Glomerular endothelial cell (primary cell): Measurements from ENCODE around the gene KCNG4. TPM values are rescaled to one million over a fixed set of nuclear protein-coding genes. Genes with fewer than 3 reads are reported as not detected.

Source experiments
- total RNA-seq: library from RNA; depleted of rRNA; stranded (reverse); fragments of >200 nt; gene quantifications from 2 replicates; pipeline ENCODE4 v1.2.3, GENCODE V29; 2015

The KCNG4 gene
- total RNA-seq, 1 donor from 2014 or later = not detected

Other genes with a start within 250 kb of the KCNG4 start
- not detected in 2 replicates for gene SLC38A8, start 197.2 kb downstream of the KCNG4 start, total RNA-seq
- 107 and 122 TPM in 2 replicates for gene MBTPS1, start 123.1 kb downstream of the KCNG4 start, total RNA-seq
- 19.1 and 23.7 TPM in 2 replicates for gene HSDL1, start 94.8 kb downstream of the KCNG4 start, total RNA-seq
- gene DNAAF1, start 94.7 kb downstream of the KCNG4 start, total RNA-seq = not detected in 2 replicates
- 21.3 and 62.0 TPM in 2 replicates for gene TAF1C, start 53.0 kb downstream of the KCNG4 start, total RNA-seq
- gene ADAD2, start 48.9 kb downstream of the KCNG4 start, total RNA-seq = 0.06 TPM in 1 of 2 replicates, not detected in the other
- not detected in 2 replicates for gene WFDC1, start 54.9 kb upstream of the KCNG4 start, total RNA-seq
- gene ATP2C2, start 128.5 kb upstream of the KCNG4 start, total RNA-seq = 0.10 TPM in 1 of 2 replicates, not detected in the other